Smooth muscle cell of the umbilical artery (primary cell): ENCODE results near the gene NFIX. TPM values are rescaled to one million over a fixed set of nuclear protein-coding genes. Genes with fewer than 3 reads are reported as not detected.

ENCODE experiments used
- total RNA-seq: library from RNA; depleted of rRNA; stranded (reverse); fragments of >200 nt; gene quantifications from 2 replicates; pipeline ENCODE4 v1.2.3, GENCODE V29; 2014

The NFIX gene
- 29.7 and 62.5 TPM in 2 replicates for total RNA-seq

DNA sequence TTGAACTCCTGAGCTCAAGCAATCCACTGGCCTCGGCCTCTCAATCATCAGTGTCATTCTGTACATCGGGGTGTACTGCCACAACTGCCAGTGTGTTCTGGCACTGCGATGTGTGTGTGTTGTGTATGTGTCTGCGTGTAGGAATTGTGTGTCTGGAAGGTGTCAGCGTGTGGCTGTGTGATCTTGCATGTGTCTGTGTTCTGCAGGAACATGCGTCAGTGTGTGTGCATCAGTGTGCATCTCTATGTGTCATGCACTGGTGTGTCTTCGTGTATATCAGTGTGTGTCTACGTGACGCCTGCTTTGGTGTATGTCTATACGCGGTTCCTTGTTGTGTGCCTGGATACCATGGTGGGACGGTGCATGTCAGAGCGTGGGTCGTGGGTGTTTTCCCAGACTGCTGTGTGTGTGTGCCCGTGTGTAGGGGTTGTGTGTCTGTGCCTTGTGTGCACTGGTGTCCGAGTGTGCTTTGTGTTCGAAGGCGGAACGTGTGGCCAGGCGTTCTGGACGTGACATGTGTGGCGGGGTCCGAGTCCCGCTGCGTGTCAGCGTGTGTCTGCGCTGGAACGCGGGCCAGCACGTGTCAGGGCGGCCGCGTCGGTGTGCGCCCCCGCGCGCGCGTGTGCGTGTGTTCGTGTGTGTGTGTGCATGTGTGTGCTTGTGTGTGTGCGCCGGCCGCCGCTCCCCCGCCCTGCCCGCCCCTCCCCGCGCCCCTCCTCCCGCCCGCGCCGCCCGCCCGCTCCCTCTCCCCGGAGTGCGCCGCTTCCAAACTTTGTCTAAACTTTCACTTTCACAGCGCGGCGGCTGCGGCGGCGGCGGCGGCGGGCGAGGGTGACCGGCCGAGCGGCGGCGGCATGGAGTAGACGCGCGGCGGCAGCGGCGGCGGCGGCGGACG lies at the start of gene NFIX:
TSS of gene NFIX (plus strand) at position 775 of the 895 bp plus-strand sequence. CDS start 363 bp downstream, outside the sequence.

DNA sequence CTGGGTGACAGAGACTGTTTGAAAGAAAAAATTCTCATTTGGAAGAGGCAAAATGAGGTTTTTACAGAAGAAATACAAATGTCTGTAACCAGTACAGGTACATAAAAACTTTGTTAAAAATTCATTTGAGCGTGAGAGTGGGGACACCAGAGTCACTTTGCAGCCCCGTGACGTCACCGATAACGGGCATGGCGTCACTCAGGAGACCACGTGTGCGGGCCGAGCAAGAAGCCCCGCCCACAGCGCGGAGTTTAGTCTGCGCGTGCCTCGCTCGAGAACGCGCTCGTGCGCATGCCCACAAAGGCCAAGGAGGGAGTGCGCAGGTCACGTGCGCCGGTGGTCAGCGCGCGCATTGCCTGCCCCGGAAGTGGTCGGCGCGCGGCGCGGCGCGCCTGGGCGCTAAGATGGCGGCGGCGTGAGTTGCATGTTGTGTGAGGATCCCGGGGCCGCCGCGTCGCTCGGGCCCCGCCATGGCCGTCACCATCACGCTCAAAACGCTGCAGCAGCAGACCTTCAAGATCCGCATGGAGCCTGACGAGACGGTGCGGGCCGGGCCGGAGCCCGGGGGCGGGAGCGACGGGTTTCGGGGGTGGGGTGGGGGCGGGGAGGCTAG lies 49.7 kb upstream of the NFIX start, which contains the start of gene RAD23A:
TSS of gene RAD23A (plus strand) at position 384 of the 613 bp plus-strand sequence. CDS start at position 471, 87 bp downstream.

DNA sequence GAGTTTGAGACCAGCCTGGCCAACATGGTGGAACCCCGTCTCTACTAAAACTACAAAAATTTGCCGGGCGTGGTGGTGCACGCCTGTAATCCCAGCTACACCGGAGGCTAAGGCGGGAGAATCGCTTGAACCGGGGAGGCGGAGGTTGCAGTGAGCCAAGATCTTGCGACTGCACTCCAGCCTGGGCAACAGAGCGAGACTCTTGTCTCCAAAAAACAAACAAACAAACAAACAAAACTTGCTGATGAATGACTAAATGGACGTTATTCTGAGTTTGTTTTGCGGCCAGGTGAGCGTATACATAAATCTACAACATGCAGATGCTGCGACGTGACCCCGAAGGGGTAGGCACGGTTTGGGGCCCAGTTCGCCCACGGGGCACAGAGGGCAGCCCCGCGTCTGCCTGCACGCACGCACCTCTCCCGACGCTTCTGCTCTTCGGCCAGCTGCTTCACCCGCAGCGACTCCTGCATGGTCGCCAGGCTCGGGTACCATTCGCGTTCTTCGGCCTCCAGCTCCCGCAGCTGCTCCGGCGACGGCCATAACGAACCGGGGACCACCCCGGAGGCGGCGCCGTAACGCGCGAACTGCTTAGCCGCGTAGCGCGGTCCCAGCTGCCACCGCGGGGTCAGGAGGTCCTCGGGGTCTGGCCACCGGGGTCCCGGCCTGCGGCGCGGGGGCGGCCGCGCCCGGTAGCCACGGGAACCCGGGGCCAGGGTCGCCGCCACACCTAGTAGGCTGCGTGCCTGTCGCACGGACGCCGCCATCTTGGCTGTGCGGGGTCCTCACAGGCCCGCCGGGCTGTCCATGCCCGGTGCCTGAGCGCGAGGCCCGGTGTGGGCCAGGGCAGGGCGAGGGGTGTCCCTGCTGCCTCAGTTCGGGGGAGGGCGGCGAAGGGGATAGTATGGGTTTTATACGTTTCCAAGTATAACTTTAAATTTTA lies 38.6 kb upstream of the NFIX start, which contains the start of gene GADD45GIP1:
TSS of gene GADD45GIP1 (minus strand) at position 778 of the 943 bp plus-strand sequence. CDS start at position 767, 11 bp downstream.

DNA sequence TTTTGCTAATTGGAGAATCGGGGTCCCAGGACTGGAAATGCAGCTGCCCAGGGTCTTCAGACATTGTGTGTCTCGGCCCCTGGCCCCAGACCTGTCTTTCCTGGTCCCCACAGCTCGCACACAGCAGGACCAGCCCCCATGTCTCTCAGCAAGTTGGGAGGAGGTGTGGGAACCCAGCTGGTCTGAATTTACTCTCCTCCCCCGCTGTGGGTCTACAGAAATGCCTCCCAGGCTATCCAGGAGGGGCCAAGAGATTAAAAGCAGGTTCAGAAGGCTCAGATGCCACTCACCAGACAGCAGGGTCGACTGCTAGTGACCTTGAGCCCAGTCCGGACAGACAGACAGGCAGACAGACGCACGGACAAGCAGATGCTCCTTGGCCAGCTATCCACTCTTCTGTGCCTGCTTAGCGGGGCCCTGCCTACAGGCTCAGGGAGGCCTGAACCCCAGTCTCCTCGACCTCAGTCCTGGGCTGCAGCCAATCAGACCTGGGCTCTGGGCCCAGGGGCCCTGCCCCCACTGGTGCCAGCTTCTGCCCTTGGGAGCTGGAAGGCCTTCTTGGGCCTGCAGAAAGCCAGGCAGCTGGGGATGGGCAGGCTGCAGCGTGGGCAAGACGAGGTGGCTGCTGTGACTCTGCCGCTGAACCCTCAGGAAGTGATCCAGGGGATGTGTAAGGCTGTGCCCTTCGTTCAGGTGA lies 25.8 kb upstream of the NFIX start, which contains the start of gene DAND5:
TSS of gene DAND5 (plus strand) at position 285 of the 697 bp plus-strand sequence. CDS start at position 370, 85 bp downstream.

DNA sequence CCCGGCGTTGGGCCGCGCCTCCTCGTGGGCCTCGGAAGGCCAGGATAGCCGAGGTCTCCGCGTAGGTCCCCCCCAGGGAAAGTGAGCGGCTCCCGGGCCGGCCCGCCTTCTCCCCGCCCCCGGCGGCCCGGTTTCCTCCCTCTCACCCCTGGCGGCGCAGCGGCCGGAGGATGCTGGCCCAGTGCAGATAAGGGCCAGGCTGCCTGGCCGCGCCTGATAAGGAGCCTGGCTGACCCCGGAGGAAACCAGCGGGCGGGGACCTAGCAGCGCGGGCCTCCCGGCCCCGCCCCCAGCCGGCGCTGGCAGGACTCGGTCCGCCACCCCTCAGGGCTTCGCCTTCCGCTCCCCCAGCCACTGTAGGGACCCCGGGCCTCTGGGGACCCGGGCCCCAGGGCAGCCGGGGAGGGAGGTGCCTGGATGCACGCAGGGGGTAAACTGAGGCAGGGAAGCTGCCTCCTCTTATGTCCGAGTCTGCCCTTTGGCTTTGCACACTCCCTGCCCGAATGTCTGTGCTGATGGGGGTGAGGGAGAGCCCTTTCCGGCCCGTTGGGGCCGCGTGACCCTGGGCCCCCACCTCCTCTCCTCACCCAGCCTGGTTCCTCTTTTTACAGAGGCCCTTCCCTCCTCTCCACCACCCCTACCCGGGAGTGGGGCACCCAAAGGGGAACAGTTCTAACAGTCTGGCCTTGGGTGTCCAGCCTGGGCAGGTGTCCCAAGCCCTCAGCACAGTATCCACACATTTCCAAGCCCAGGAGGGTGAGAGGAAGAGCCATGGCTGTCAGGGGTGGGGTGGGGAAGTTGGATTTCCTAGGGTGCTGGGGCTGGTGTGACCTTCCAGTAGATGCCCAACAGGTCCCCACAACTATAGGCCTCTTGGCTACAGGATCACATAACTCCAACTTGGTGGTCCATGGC lies 107.6 kb downstream of the NFIX start, which contains the start of gene LYL1:
TSS of gene LYL1 (minus strand) at position 193 of the 915 bp plus-strand sequence. CDS start 1,687 bp downstream, outside the sequence.

DNA sequence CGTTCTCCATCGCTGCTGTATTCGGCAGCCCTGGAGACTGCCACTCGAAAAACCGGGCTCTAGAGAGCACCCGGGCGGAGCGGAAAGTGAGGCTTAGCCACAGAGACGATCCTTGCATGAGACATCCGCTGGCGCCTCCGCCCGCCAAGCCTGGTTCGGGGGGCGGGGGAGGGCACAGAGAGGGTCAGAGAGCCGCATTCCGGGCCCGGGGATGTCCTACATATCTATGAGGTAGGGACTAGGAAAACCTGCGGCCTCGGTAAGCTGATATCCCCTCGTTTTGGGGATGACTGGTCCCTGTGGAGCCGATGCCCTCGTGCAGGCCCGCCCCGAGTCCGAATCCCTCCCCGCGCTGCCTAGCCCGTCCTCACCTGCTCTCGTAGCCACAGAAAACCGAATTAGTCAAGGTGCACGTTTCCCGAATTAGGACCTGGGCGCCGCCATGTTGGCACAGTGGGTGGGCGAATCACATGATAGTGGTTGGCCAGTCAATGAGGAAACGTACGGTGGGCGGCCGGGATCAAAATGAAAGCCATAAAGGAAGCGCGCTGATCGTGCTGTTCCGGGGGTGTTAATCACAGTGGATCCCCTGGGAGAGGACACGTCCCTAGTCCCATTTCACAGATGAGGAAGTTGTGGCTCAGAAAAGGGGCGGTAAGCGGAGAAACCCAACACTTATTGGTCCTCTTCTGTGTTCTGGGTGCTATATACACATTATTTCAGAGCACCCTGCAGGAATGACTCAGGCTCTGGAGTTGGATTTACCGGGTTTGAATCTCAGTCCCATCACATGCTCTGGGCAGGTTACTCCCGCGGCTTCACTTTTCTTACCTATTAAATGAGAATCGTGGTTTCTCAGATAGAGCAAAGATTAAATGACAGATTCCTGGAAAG lies 121.3 kb downstream of the NFIX start, which contains the start of gene TRMT1:
TSS of gene TRMT1 (minus strand) at position 459 of the 894 bp plus-strand sequence. CDS start at position 118, 341 bp downstream.

DNA sequence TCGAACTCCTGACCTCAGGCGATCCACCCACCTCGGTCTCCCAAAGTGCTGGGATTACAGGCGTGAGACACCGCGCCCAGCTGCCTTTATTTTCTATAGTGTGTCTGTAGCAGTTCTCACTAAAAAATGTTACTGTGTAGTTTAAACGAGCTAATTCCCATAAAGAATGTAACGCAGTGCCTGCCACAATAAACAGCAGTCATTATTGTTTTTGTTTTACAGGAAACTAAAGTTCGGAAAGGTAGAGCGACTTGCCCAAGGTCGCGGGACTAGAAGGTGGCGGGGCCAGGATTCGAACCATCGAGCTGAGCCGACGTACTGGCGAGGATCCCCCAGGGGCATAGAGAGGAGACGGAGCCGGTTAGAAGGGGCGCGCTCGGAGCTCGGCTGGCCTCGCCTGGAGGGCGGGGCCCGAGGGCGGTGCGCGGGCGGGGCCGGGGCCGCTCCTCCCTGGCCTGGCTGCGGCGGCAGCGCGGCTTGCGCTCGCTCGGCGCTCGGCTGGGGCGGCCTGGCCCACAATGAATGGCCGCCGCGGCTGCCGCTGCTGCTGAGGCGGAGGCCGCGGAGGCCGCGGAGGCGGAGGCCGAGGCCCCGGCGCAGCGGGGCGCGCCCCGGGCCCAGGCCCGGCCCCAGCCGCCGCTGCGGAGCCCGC lies 122.6 kb downstream of the NFIX start, which contains the start of gene NACC1:
TSS of gene NACC1 (plus strand) at position 493 of the 652 bp plus-strand sequence. CDS start 16,944 bp downstream, outside the sequence.

Other genes with a start within 250 kb of the NFIX start
- gene BEST2, start 243.7 kb upstream of the NFIX start, total RNA-seq, result not detected in 2 replicates
- gene HOOK2, start 219.9 kb upstream of the NFIX start, total RNA-seq, result 12.5 and 19.4 TPM in 2 replicates
- gene JUNB, start 204.0 kb upstream of the NFIX start, total RNA-seq, result 60.2 and 68.0 TPM in 2 replicates
- 184 and 256 TPM in 2 replicates for gene PRDX2, start 193.7 kb upstream of the NFIX start, total RNA-seq
- gene THSD8, start 193.4 kb upstream of the NFIX start, total RNA-seq, result not detected in 2 replicates
- 7.1 and 23.5 TPM in 2 replicates for gene RNASEH2A, start 188.9 kb upstream of the NFIX start, total RNA-seq
- not detected in 2 replicates for gene RTBDN, start 160.9 kb upstream of the NFIX start, total RNA-seq
- 0.28 TPM in 1 of 2 replicates, not detected in the other for gene MAST1, start 157.0 kb upstream of the NFIX start, total RNA-seq
- gene DNASE2, start 114.0 kb upstream of the NFIX start, total RNA-seq, result 22.2 and 48.1 TPM in 2 replicates
- gene KLF1, start 108.3 kb upstream of the NFIX start, total RNA-seq, result not detected in 2 replicates
- gene GCDH, start 104.3 kb upstream of the NFIX start, total RNA-seq, result 23.7 and 43.4 TPM in 2 replicates
- not detected in 2 replicates for gene SYCE2, start 76.2 kb upstream of the NFIX start, total RNA-seq
- 52.6 and 95.9 TPM in 2 replicates for gene FARSA, start 61.8 kb upstream of the NFIX start, total RNA-seq
- gene CALR, start 56.9 kb upstream of the NFIX start, total RNA-seq, result 1,991 and 2,815 TPM in 2 replicates
- 52.6 and 88.1 TPM in 2 replicates for gene RAD23A, start 49.6 kb upstream of the NFIX start, total RNA-seq
- 12.6 and 13.4 TPM in 2 replicates for gene GADD45GIP1, start 38.3 kb upstream of the NFIX start, total RNA-seq
- not detected in 2 replicates for gene DAND5, start 25.9 kb upstream of the NFIX start, total RNA-seq
- gene LYL1, start 107.4 kb downstream of the NFIX start, total RNA-seq, result 3.8 and 5.0 TPM in 2 replicates
- gene TRMT1, start 121.3 kb downstream of the NFIX start, total RNA-seq, result 27.9 and 48.8 TPM in 2 replicates
- gene NACC1, start 122.8 kb downstream of the NFIX start, total RNA-seq, result 40.1 and 147 TPM in 2 replicates
- 49.3 and 73.0 TPM in 2 replicates for gene STX10, start 154.9 kb downstream of the NFIX start, total RNA-seq
- gene IER2, start 154.9 kb downstream of the NFIX start, total RNA-seq, result 10.7 and 14.6 TPM in 2 replicates